Esophagus squamous epithelium (tissue), 5 donors: ENCODE measurements around the gene HRK. TPM values are rescaled to one million over a fixed set of nuclear protein-coding genes. Genes with fewer than 3 reads are reported as not detected.
"Not testable (repeated sequence)": the region's sequence is repeated elsewhere in the genome, so short reads cannot be mapped to it uniquely, and the experiment has no call there.

Experiments
- DNase-seq: peaks from one replicate; lab custom pipeline; 2025; lab: John Stamatoyannopoulos, UW
- H3K27ac ChIP-seq, 4 donors: fragments of 200-600 bp; sonication (generic); one replicate each; pipeline ENCODE4 v1.5.1; 2016 to 2019; ENCODE audit warnings: mild to moderate bottlenecking in 1 of 4
- H3K27me3 ChIP-seq, 4 donors: fragments of 200-600 bp; sonication (generic); 1 replicate in 3 of 4; 2 replicates in 1 of 4; pipeline versions ENCODE4 v1.5.1 to v1.6.0; 2017 to 2021; ENCODE audit warnings: antibody characterized with exemption in 1 of 4
- H3K36me3 ChIP-seq, 3 donors: fragments of 200-600 bp; sonication (generic); one replicate each; pipeline ENCODE4 v1.5.1; 2016 to 2019
- H3K4me1 ChIP-seq, 3 donors: fragments of 200-600 bp; sonication (generic); one replicate each; pipeline ENCODE4 v1.5.1; 2017 to 2019
- H3K4me3 ChIP-seq, 4 donors: fragments of 200-600 bp; sonication (generic); 1 replicate in 3 of 4; 2 replicates in 1 of 4; pipeline ENCODE4 v1.5.1; 2016 to 2019; ENCODE audit warnings: mild to moderate bottlenecking in 2 of 4, moderate library complexity in 1 of 4
- H3K9me3 ChIP-seq, 3 donors: fragments of 200-600 bp; sonication (generic); one replicate each; pipeline ENCODE4 v1.5.1; 2016 to 2019
- POLR2A ChIP-seq, 4 donors: fragments of 450-650 bp; IDR thresholded peaks; one replicate each; pipeline ENCODE4 v1.6.1; 2017; ENCODE audit warnings: antibody characterized with exemption in 4 of 4, mild to moderate bottlenecking in 4 of 4, moderate library complexity in 3 of 4
- WGBS, 2 donors: methylation state at CpG; one replicate each; pipeline ENCODE4 v1.1.5; 2018; 5-methylcytosine and 5-hydroxymethylcytosine counted together
- intact Hi-C: fragments of 100-400 bp; cut with DNase I; formaldehyde crosslinking; loops from one replicate; pipeline ENCODE4 v1.15.0; 2022
- total RNA-seq, 4 donors: library from RNA; depleted of rRNA; stranded (reverse); fragments of >200 nt; gene quantifications; one replicate each; pipeline ENCODE4 v1.1.0, GENCODE V29; 2016
- TF ChIP-seq, protein P1 (sequence below), 6 experiments: fragments of 450-650 bp in 4 of 6; fragments of 200-600 bp in 2 of 6; sonication (generic) in 2 of 6; IDR thresholded peaks; one replicate each; pipeline ENCODE4 v1.5.1; 2016 to 2019; ENCODE audit warnings: antibody characterized with exemption in 6 of 6, mild to moderate bottlenecking in 4 of 6, moderate library complexity in 4 of 6
- donor health status: DM: yes; HTN: yes; CAD: no.

The HRK gene
- total RNA-seq, 4 donors from 2014 or later: 0.19 to 1.00 (median 0.25) TPM

DNA sequence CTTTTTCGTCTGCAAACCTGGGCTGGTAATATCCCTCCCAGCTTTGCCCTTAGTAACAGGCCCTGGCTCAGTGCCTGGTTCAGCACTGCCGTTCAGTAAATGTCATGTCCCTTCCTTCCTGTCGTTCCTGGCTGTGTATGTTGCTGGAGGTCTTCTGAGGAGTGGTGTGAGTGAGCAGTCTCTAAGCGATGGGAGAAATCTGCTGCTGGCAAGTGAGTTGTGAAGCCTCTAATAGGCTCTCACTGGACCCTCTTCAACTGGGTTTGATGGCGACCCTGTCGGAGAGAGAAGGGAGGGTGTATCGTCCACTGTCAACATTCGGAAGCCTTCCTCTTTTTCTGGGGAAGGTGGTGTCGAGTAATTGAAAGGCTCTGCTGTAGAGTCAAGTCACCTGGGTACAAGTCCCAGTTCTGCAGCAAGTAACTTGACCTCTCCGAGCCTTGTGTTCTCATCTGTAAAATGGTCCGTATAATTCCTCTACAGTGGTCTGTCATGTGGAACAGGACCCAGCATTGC, 62.8 kb downstream of the HRK start:
- TF ChIP-seq, protein P1, sequence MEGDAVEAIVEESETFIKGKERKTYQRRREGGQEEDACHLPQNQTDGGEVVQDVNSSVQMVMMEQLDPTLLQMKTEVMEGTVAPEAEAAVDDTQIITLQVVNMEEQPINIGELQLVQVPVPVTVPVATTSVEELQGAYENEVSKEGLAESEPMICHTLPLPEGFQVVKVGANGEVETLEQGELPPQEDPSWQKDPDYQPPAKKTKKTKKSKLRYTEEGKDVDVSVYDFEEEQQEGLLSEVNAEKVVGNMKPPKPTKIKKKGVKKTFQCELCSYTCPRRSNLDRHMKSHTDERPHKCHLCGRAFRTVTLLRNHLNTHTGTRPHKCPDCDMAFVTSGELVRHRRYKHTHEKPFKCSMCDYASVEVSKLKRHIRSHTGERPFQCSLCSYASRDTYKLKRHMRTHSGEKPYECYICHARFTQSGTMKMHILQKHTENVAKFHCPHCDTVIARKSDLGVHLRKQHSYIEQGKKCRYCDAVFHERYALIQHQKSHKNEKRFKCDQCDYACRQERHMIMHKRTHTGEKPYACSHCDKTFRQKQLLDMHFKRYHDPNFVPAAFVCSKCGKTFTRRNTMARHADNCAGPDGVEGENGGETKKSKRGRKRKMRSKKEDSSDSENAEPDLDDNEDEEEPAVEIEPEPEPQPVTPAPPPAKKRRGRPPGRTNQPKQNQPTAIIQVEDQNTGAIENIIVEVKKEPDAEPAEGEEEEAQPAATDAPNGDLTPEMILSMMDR (IDR thresholded peaks at IDR 0.05): no peak
- TF ChIP-seq POLR2A (IDR thresholded peaks at IDR 0.05): no peak
- no peaks in the 10 kb centered on the region for H3K36me3 ChIP-seq

DNA sequence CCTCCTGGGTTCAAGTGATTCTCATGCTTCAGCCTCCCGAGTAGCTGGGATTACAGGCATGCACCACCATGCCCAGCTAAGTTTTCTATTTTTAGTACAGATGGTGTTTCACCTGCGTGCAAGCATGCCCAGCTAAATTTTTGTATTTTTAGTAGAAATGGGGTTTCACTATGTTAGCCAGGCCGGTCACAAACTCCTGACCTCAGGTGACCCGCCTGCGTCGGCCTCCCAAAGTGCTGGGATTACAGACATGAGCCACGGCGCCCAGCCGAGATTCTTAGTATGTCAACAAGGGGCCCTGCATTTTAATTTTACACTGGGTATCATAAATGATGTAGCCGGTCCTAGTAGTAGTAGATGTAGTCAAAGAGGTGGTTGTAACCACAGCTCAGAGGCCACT, 66.5 kb downstream of the HRK start:
- not testable (repeated sequence) for DNase-seq, H3K4me3 ChIP-seq, H3K9me3 ChIP-seq, H3K36me3 ChIP-seq, H3K27me3 ChIP-seq, H3K27ac ChIP-seq
- intact Hi-C loops: loop anchor here (10.0 kb wide), 1 partner anchor 80 kb away; the partner anchor contains the start of genes RNFT2 and SPRING1
- 80 to 82% methylated on average over 10 of the region's 10 CpGs for WGBS, 2 donors
- H3K4me1 ChIP-seq: peaks cover 0 to 15% (median 8%) of the 10 kb centered on the region in 3 donors

More for the DNA sequence above, 62.8 kb downstream of the HRK start:
- WGBS, 2 donors: 27 to 36% methylated on average over 9 to 11 of the region's 11 CpGs
- Histone ChIP-seq H3K4me3 (peak overlapping the region; percentile 62 to 82 (median 72)), H3K9me3 (no peaks in the 10 kb centered on the region), H3K4me1 (peaks cover 0 to 20% (median 8%) of the 10 kb centered on the region in 3 donors), H3K27me3 (peaks cover 0 to 6% (median 0%) of the 10 kb centered on the region in 4 donors), H3K27ac (peak overlapping the region; percentile 85 to 92 (median 90))
- intact Hi-C loops: loop anchor here (10.0 kb wide), 1 partner anchor 84 kb away; the partner anchor contains the start of genes RNFT2 and SPRING1
- no peak for DNase-seq

DNA sequence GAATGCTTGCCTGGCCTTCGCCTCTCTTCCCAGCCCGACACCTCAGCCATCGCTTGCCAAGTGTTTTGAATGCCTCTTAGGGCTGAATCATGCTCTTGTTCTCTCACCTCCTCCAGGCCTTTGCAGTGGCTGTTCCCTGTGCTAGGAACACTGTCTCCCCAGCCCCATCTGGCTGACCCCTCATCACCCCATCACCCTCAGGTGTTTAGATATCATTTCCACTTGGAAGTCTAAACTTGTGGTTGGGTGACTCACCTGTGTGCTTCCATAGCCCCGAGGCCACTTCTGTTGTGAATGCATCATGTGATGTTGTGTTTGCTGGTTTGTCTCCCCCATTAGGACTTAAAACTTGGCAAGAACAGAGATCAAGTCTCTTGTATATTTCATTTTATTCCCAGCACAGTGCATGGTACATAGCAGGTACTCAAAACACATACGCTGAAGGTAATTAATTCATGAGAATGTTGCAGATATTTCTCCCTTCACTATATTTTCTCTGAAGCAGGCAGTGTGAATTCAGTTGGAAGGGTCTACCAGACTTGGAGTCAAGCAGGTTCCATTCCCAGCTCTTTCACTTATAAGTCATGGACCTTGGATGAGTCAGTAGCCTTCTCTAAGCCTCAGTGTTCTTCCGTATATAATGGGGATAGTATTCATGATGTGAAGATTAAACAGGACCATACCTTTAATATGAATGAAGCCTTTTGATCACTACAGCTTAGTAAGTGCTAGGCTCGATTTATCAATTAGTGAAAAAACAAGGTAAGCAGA, 67.8 kb downstream of the HRK start:
- H3K4me1 ChIP-seq: peaks cover 0 to 6% (median 4%) of the 10 kb centered on the region in 3 donors
- peaks cover 0 to 9% (median 0%) of the 10 kb centered on the region in 4 donors for H3K27me3 ChIP-seq
- no peak overlapping the region for H3K27ac ChIP-seq
- no peaks in the 10 kb centered on the region for H3K9me3 ChIP-seq
- TF ChIP-seq POLR2A (IDR thresholded peaks at IDR 0.05): no peak
- TF ChIP-seq, protein P1 (IDR thresholded peaks at IDR 0.05): no peak
- H3K4me3 ChIP-seq: no peak overlapping the region
- no peaks in the 10 kb centered on the region for H3K36me3 ChIP-seq
- no peak for DNase-seq
- 44 to 64% methylated on average over 7 of the region's 7 CpGs for WGBS, 2 donors
- intact Hi-C loops: loop anchor here (10.0 kb wide), 1 partner anchor 79 kb away; the partner anchor contains the start of genes RNFT2 and SPRING1

DNA sequence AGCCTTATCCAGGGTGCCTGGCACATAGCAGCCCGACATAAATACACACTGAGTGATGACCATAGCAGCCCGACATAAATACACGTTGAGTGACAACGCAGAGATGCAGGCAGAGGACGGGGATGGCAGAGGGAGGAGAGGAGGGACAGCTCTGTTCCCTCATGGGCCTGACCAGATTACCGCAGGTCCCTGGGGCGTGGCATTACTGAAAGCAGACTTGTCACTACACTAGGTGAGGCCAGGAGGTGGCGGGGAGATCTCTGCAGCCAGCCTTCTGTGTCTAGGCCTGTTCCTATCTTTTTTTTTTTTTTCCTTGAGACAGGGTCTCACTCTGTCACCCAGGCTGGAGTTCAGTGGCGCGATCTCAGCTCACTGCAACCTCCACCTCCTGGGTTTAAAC, 69.0 kb downstream of the HRK start:
- WGBS, 2 donors: 80 to 86% methylated on average over 10 of the region's 10 CpGs
- intact Hi-C loops: loop anchor here (10.0 kb wide), 1 partner anchor 77 kb away; the partner anchor contains the start of genes RNFT2 and SPRING1
- no peak overlapping the region for H3K4me3 ChIP-seq
- no peak for TF ChIP-seq POLR2A (IDR thresholded peaks at IDR 0.05)
- peaks cover 0 to 9% (median 0%) of the 10 kb centered on the region in 4 donors for H3K27me3 ChIP-seq
- DNase-seq: no peak
- no peaks in the 10 kb centered on the region for H3K4me1 ChIP-seq
- no peak overlapping the region for H3K27ac ChIP-seq
- H3K9me3 ChIP-seq: no peaks in the 10 kb centered on the region
- H3K36me3 ChIP-seq: no peaks in the 10 kb centered on the region

DNA sequence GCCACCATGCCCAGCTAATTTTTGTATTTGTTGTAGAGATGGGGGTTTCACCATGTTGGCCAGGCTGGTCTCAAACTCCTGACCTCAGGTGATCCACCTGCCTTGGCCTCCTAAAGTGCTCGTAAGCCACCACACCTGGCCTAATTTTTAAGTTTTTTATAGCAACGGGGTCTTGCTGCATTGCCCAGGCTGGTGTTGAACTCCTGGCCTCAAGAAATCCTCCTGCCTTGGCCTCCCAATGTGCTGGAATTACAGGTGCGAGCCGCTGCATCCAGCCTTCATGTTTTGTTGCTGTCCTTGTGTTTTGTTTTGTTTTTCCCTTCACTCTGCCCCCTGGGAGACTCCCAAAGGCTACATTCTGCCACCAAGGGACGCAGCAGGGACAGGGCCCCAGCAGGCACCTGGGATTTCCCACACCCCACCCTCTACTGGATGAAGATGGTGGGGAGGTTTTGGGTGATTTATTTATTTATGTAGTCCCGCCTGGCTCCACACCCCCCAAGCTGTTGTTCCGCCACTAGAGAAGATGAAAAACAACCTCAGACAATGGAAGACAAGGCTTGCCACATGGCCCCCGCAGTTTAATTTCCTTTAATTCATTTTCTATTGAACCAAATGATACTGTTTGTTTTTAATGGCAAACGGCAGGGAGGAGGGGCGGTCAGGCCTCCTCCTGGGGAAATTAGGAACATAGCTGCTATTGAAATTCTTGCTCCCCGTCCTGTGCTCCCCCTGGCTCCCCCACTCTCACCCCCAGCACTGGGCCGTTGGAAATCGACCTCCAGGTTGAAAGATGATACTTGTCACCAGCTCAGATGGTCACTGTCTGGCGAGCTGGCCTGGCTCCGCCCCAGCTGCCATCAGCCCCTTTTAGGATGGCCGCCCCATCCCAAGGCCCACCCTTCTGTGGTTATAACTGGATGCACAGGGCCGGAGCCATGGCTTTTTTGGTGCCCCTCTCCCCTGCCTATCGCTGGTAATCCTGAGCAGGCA, 72.8 kb downstream of the HRK start:
- Histone ChIP-seq H3K36me3 (no peaks in the 10 kb centered on the region), H3K4me3 (no peak overlapping the region), H3K9me3 (no peaks in the 10 kb centered on the region), H3K4me1 (no peaks in the 10 kb centered on the region), H3K27me3 (peaks cover 0 to 9% (median 0%) of the 10 kb centered on the region in 4 donors), H3K27ac (no peak overlapping the region)
- TF ChIP-seq POLR2A (IDR thresholded peaks at IDR 0.05): no peak
- TF ChIP-seq, protein P1 (IDR thresholded peaks at IDR 0.05): no peak
- WGBS, 2 donors: 76 to 82% methylated on average over 10 to 18 of the region's 18 CpGs
- intact Hi-C loops: no loop called here
- no peak for DNase-seq
